Esophagus squamous epithelium (tissue), 4 donors: ENCODE data around the gene ELFN2.

Experiments used
- CTCF ChIP-seq, 6 experiments: fragments of 450-650 bp in 4 of 6; fragments of 200-600 bp in 2 of 6; sonication (generic) in 2 of 6; IDR thresholded peaks; one replicate each; pipeline ENCODE4 v1.5.1; 2016 to 2019; ENCODE audit warnings: antibody characterized with exemption in 6 of 6, mild to moderate bottlenecking in 4 of 6, moderate library complexity in 4 of 6
- POLR2A ChIP-seq, 4 donors: fragments of 450-650 bp; IDR thresholded peaks; one replicate each; pipeline ENCODE4 v1.6.1; 2017; ENCODE audit warnings: antibody characterized with exemption in 4 of 4, mild to moderate bottlenecking in 4 of 4, moderate library complexity in 3 of 4

GRCh38 chr22:37415210-37415609 lies 12.1 kb downstream of the ELFN2 start:
- TF ChIP-seq CTCF (IDR thresholded peaks at IDR 0.05): no peak
- no peak for TF ChIP-seq POLR2A (IDR thresholded peaks at IDR 0.05)
